Activated naive CD8-positive, alpha-beta T cell treated with anti-CD3 and anti-CD28 coated beads for 36 hours (primary cell): ENCODE data around the gene UMODL1. TPM values are rescaled to one million over a fixed set of nuclear protein-coding genes. Genes with fewer than 3 reads are reported as not detected.

ENCODE experiments used
- DNase-seq: peaks from one replicate; pipeline ENCODE4 v3.0.0; 2021
- H3K27ac Mint-ChIP-seq: one replicate; pipeline ENCODE4 v1.8.0; 2022; ENCODE audit warnings: mild to moderate bottlenecking, moderate library complexity, mixed read lengths
- H3K27me3 Mint-ChIP-seq: one replicate; pipeline ENCODE4 v1.8.0; 2022; ENCODE audit warnings: mild to moderate bottlenecking, mixed read lengths
- H3K36me3 Mint-ChIP-seq: one replicate; pipeline ENCODE4 v1.8.0; 2021; ENCODE audit warnings: mild to moderate bottlenecking, mixed read lengths
- H3K4me1 Mint-ChIP-seq: one replicate; pipeline ENCODE4 v1.8.0; 2021; ENCODE audit warnings: mixed read lengths
- H3K4me3 Mint-ChIP-seq: one replicate; pipeline ENCODE4 v1.8.0; 2022; ENCODE audit warnings: mild to moderate bottlenecking, moderate library complexity, mixed read lengths
- H3K9me3 Mint-ChIP-seq: one replicate; pipeline ENCODE4 v1.8.0; 2022; ENCODE audit warnings: mixed read lengths
- total RNA-seq, 2 experiments: library from RNA; stranded (reverse); gene quantifications; one replicate each; pipeline ENCODE4 v1.2.3, GENCODE V29; 2021

The UMODL1 gene
- total RNA-seq, 2 experiments from 2014 or later = not detected

DNA sequence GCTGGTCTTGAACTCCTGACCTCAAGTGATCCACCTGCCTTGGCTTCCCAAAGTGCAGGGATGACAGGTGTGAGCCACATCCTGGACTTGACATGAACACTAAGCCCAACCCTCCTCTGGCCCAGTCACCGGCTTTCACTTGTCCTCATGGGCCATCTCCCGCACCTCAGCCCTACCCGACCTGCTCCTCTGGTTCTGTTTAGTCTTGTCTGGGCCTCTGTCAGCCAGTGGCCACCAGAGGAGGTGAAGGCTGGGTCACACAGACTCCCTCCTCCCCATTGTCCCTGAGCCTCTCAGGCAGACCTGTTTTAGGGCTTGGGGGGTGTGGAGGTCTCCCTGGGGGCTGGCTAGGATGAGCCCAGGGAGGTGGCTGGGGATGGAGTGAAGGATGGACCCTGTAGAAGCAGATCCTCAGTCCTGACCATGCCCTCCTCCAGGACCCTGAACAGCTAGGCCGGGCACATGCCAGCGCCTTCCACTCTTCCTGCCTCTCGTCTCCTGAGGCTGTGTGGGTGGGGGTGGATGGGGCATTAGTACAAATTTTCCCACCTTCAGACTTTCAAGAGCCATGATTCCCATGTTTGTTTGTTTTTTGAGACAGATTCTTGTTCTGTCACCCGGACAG lies 26.1 kb upstream of the UMODL1 start:
- no peaks in the 10 kb centered on the region for H3K27me3 Mint-ChIP-seq
- no peaks in the 10 kb centered on the region for H3K9me3 Mint-ChIP-seq
- DNase-seq = no peak
- H3K36me3 Mint-ChIP-seq = no peaks in the 10 kb centered on the region
- no peak overlapping the region for H3K4me3 Mint-ChIP-seq
- no peak overlapping the region for H3K27ac Mint-ChIP-seq
- peaks cover 4% of the 10 kb centered on the region for H3K4me1 Mint-ChIP-seq

- H3K36me3 Mint-ChIP-seq = no peaks in the 10 kb centered on the region
- H3K4me1 Mint-ChIP-seq = peaks cover 6% of the 10 kb centered on the region
- no peaks in the 10 kb centered on the region for H3K9me3 Mint-ChIP-seq
- DNase-seq = no peak
- H3K4me3 Mint-ChIP-seq = no peak overlapping the region
- no peaks in the 10 kb centered on the region for H3K27me3 Mint-ChIP-seq
- no peak overlapping the region for H3K27ac Mint-ChIP-seq
These were observed 23.1 kb upstream of the UMODL1 start for GRCh38 chr21:42047821-42048613.

- no peaks in the 10 kb centered on the region for H3K9me3 Mint-ChIP-seq
- peaks cover 6% of the 10 kb centered on the region for H3K4me1 Mint-ChIP-seq
- H3K36me3 Mint-ChIP-seq = no peaks in the 10 kb centered on the region
- H3K27me3 Mint-ChIP-seq = no peaks in the 10 kb centered on the region
- H3K27ac Mint-ChIP-seq = no peak overlapping the region
- no peak for DNase-seq
- no peak overlapping the region for H3K4me3 Mint-ChIP-seq
These were observed 22.1 kb upstream of the UMODL1 start for GRCh38 chr21:42048870-42049577.

GRCh38 chr21:42049578-42050430 lies 21.3 kb upstream of the UMODL1 start:
- Mint-ChIP-seq H3K27me3 (no peaks in the 10 kb centered on the region), H3K4me1 (peaks cover 6% of the 10 kb centered on the region), H3K9me3 (no peaks in the 10 kb centered on the region), H3K4me3 (no peak overlapping the region), H3K36me3 (no peaks in the 10 kb centered on the region), H3K27ac (no peak overlapping the region)
- no peak for DNase-seq

DNA sequence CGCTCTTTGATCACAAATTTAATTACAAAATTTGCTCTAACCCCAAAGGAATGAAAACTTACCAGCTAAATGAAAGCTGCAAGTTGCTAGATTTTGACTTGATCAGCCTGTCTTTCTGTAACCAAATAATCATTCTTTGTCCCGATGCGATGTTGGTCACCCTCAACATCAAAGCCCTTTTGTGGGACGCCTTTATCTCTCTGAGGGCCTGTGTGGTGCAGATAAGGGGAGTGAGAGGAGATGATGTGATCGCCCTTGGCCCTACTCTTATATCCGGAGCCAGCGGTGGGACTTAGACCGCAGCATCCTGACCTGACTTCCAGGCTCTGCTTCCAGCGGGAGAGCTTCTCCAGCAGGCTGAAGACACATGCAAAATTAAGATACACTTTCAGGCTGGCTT lies 19.3 kb upstream of the UMODL1 start:
- Mint-ChIP-seq H3K27ac (no peak overlapping the region), H3K4me1 (peaks cover 6% of the 10 kb centered on the region), H3K27me3 (no peaks in the 10 kb centered on the region), H3K9me3 (no peaks in the 10 kb centered on the region), H3K36me3 (no peaks in the 10 kb centered on the region), H3K4me3 (no peak overlapping the region)
- no peak for DNase-seq

GRCh38 chr21:42055425-42055824 lies 15.7 kb upstream of the UMODL1 start:
- H3K27ac Mint-ChIP-seq = no peak overlapping the region
- no peaks in the 10 kb centered on the region for H3K36me3 Mint-ChIP-seq
- DNase-seq = no peak
- no peaks in the 10 kb centered on the region for H3K27me3 Mint-ChIP-seq
- H3K9me3 Mint-ChIP-seq = no peaks in the 10 kb centered on the region
- H3K4me1 Mint-ChIP-seq = peaks cover 11% of the 10 kb centered on the region
- H3K4me3 Mint-ChIP-seq = no peak overlapping the region

DNA sequence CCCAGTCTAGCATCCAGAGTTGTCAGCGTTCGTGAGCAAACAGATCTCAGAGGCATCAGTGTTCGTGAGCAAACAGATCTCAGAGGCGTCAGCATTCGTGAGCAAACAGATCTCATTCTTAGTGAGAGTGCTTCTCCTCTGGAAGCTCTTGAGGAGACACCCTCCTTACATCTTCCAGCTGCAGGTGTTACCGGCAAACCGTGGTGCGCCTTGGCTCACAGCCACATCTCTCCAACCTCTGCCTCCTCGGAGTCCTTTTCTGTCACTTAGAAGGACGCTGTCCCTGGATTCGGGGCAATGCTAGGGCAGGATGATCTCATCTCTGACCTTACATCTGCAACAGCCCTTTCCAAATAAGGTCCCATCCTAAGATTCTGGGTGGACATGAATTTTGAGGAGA lies 14.6 kb upstream of the UMODL1 start:
- H3K36me3 Mint-ChIP-seq = no peaks in the 10 kb centered on the region
- peaks cover 16% of the 10 kb centered on the region for H3K4me1 Mint-ChIP-seq
- no peak overlapping the region for H3K4me3 Mint-ChIP-seq
- no peak overlapping the region for H3K27ac Mint-ChIP-seq
- H3K9me3 Mint-ChIP-seq = no peaks in the 10 kb centered on the region
- H3K27me3 Mint-ChIP-seq = no peaks in the 10 kb centered on the region
- no peak for DNase-seq

DNA sequence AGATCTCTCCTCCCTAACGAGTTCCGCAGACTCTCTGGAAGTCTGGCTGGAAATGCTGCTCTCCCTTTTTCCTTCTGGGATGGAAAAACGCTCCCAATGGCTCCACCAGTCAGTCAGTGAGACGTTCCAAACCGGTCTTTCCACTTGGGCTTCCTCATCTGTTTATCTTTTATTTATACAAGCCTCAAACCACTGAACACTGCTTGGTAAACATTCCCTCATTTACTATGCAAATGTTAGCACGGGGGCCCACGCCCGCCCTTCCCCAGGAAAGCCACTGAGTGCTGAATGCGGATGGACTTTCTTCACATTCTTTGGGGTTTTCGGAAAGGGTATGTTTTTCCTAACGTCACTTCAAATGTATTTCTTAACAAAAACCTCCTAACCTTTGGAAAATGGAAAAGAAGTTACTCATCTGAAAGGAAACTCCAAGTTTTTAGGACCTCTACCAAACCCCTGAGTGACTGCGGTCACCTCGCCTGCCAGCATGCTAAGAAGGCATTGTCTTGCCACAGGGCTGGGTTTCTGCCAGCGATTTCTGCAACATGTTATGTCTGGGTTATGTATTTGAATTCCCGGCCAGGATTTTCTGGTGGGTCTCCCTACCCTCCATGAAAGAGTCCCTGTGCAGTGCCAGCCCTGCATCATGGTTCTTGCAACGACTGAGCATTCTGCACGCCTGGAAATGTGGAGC lies 14.0 kb upstream of the UMODL1 start:
- no peak for DNase-seq
- no peaks in the 10 kb centered on the region for H3K27me3 Mint-ChIP-seq
- H3K9me3 Mint-ChIP-seq = no peaks in the 10 kb centered on the region
- no peak overlapping the region for H3K27ac Mint-ChIP-seq
- peaks cover 18% of the 10 kb centered on the region for H3K4me1 Mint-ChIP-seq
- no peak overlapping the region for H3K4me3 Mint-ChIP-seq
- no peaks in the 10 kb centered on the region for H3K36me3 Mint-ChIP-seq

- no peaks in the 10 kb centered on the region for H3K9me3 Mint-ChIP-seq
- no peak for DNase-seq
- no peaks in the 10 kb centered on the region for H3K36me3 Mint-ChIP-seq
- no peak overlapping the region for H3K4me3 Mint-ChIP-seq
- peaks cover 26% of the 10 kb centered on the region for H3K4me1 Mint-ChIP-seq
- H3K27me3 Mint-ChIP-seq = no peaks in the 10 kb centered on the region
- no peak overlapping the region for H3K27ac Mint-ChIP-seq
These were observed 13.2 kb upstream of the UMODL1 start for GRCh38 chr21:42057851-42058437.

DNA sequence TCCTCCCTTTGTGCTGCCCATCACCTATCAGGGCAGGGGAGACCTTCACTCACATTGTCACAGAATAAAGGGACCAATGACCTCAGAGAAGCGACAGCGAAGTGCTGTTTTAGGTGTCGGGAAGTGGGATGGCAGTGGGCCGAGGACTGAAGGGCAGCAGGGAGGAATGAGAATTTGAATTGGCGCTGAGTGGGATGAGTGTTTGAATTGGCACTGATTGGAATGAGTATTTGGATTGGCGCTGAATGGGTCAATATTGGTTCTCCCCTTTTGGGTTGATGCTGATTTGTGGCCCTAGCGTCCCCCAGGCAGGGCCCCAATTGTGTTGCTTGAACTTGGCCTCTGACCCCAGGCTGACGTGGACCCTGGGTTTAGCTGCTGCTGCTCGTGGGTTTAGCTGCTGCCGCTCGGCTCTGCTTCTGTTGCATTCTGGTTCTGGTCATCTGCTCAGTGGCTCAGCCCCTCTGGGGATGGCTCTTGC lies 12.4 kb upstream of the UMODL1 start:
- DNase-seq = no peak
- H3K27ac Mint-ChIP-seq = no peak overlapping the region
- H3K9me3 Mint-ChIP-seq = no peaks in the 10 kb centered on the region
- H3K4me1 Mint-ChIP-seq = peaks cover 33% of the 10 kb centered on the region
- no peak overlapping the region for H3K4me3 Mint-ChIP-seq
- H3K27me3 Mint-ChIP-seq = no peaks in the 10 kb centered on the region
- H3K36me3 Mint-ChIP-seq = no peaks in the 10 kb centered on the region

DNA sequence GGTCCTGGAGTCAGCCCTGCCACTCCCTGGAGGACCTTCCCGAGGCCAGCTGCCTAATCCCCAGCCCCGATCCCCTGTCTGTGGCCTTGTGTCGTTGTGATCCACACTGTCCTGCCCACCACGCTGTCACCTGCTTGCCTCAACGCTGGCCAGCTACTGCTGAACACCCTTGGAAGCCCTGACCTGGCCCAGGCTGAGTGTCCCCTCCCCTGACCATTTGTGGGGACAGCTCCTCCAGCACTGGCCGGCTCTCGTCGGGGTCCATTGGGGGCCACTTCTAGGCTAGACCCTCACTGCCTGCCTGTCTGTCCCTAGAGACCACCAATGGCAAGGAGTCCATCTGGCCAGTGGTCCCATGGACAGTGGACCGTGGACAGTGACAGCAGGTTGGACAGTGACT lies 12.0 kb upstream of the UMODL1 start:
- Mint-ChIP-seq H3K9me3 (no peaks in the 10 kb centered on the region), H3K27me3 (no peaks in the 10 kb centered on the region)

DNA sequence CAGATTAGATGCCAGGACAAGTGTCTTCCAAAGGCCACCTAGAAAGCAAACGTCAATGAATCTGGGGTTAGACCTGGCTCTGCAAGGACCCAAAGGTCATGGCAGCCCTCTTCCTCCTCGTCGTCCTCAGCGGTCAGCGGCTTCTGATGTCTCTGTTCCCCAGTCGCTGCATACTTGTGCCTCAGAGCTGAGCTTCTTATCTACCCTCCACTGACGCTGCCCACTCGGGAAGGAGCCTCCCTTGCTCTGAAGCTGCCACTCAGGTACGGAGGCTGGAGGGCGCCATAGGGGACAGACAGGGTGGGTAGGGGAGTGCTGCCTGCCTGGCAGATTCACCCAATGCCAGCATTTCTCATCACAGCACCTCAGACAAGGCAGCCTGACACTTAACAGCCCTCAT lies 11.4 kb upstream of the UMODL1 start:
- H3K27me3 Mint-ChIP-seq = no peaks in the 10 kb centered on the region
- no peaks in the 10 kb centered on the region for H3K9me3 Mint-ChIP-seq
- no peak overlapping the region for H3K4me3 Mint-ChIP-seq
- no peak overlapping the region for H3K27ac Mint-ChIP-seq
- no peaks in the 10 kb centered on the region for H3K36me3 Mint-ChIP-seq
- no peak for DNase-seq
- H3K4me1 Mint-ChIP-seq = peaks cover 44% of the 10 kb centered on the region

More for the DNA sequence above, 12.0 kb upstream of the UMODL1 start:
- DNase-seq = no peak
- no peak overlapping the region for H3K27ac Mint-ChIP-seq
- H3K4me1 Mint-ChIP-seq = peaks cover 38% of the 10 kb centered on the region
- H3K4me3 Mint-ChIP-seq = no peak overlapping the region
- H3K36me3 Mint-ChIP-seq = no peaks in the 10 kb centered on the region

DNA sequence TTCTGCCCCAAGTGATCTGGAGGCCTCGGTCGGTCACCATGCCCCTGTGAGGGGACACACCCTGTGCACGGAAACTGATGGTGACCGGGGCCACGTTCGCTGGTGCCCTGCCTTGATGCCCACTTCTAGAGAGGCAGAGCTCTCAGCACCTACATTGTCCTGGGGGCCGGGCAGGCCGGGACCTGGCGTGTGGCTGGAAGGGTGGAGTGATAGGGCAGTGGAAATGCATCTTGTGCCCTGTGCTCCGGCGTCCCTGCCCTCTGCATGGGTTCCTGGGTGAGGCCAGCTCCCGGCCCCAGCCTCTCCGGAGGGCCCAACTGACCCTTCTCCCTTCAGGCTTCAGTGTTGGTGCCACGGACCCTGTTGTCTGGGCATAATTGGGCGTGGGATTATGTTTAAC lies 11.0 kb upstream of the UMODL1 start:
- Mint-ChIP-seq H3K4me3 (no peak overlapping the region), H3K27me3 (no peaks in the 10 kb centered on the region), H3K27ac (no peak overlapping the region), H3K9me3 (no peaks in the 10 kb centered on the region), H3K36me3 (no peaks in the 10 kb centered on the region), H3K4me1 (peaks cover 48% of the 10 kb centered on the region)
- no peak for DNase-seq
